HepG2 (cell line): Measurements from ENCODE around the gene PAIP2. TPM values are rescaled to one million over a fixed set of nuclear protein-coding genes. Genes with fewer than 3 reads are reported as not detected.

Experiments used
- ATF1 ChIP-seq: IDR thresholded peaks from 2 replicates; pipeline ENCODE4 v1.6.1; 2016; ENCODE audit warnings: mild to moderate bottlenecking, control low read depth
- CCDC6 ChIP-seq: sonication (generic); formaldehyde crosslinking; IDR thresholded peaks from 2 replicates; pipeline ENCODE4 v1.8.1; 2022; ENCODE audit warnings: mild to moderate bottlenecking, missing genetic modification reagents, moderate library complexity
- GZF1 ChIP-seq: sonication (generic); formaldehyde crosslinking; IDR thresholded peaks from 2 replicates; pipeline ENCODE4 v1.5.1; 2020; ENCODE audit warnings: mild to moderate bottlenecking, missing genetic modification reagents
- KAT8 ChIP-seq: IDR thresholded peaks from 2 replicates; pipeline ENCODE4 v1.6.1; 2016; ENCODE audit warnings: missing genetic modification reagents, missing compliant biosample characterization
- MAFF ChIP-seq: IDR thresholded peaks from 2 replicates; pipeline ENCODE4 v1.6.1; 2011; ENCODE audit warnings: low read depth, low read length, improper control_type of control experiment
- MED13 ChIP-seq: sonication (generic); formaldehyde crosslinking; IDR thresholded peaks from 2 replicates; pipeline ENCODE4 v1.5.0; 2020; ENCODE audit warnings: missing genetic modification reagents
- POLR2AphosphoS5 ChIP-seq: IDR thresholded peaks from 2 replicates; pipeline ENCODE4 v1.6.1; 2012; ENCODE audit warnings: low read depth, low read length
- RCOR2 ChIP-seq: IDR thresholded peaks from 2 replicates; pipeline ENCODE4 v1.6.1; 2016; ENCODE audit warnings: missing biosample characterization, missing genetic modification reagents
- XRCC5 ChIP-seq: fragments of 200-400 bp; formaldehyde crosslinking; optimal IDR thresholded peaks from 2 replicates; pipeline ENCODE3; 2017; ENCODE audit warnings: mild to moderate bottlenecking, low read length
- ZNF12 ChIP-seq: sonication (generic); formaldehyde crosslinking; IDR thresholded peaks from 2 replicates; pipeline ENCODE4 v1.5.0; 2020; ENCODE audit warnings: missing genetic modification reagents
- ZNF550 ChIP-seq: sonication (generic); formaldehyde crosslinking; IDR thresholded peaks from 2 replicates; pipeline ENCODE4 v1.4.0; 2020; ENCODE audit warnings: mild to moderate bottlenecking, missing genetic modification reagents, borderline replicate concordance
- ZNF792 ChIP-seq: IDR thresholded peaks from 2 replicates; pipeline ENCODE4 v1.6.1; 2016
- polyA plus RNA-seq, 8 experiments: library from polyadenylated mRNA; depleted of rRNA in 3 of 8; stranded (reverse) in 7 of 8; unstranded in 1 of 8; fragments of >200 nt; fragmentation: Illumina TruSeq in 4 of 8; extraction: Trizol in 4 of 8; gene quantifications; 2 replicates each; pipeline versions ENCODE4 v1.2.1 to v1.2.3, GENCODE V29; 2011 to 2016; ENCODE audit warnings: low read depth in 4 of 8, missing spikeins in 1 of 8, mixed read lengths in 1 of 8; ENCODE audit not compliant: insufficient read depth in 1 of 8
- total RNA-seq, 5 experiments: library from RNA; depleted of rRNA; stranded (reverse); fragments of >200 nt; fragmentation: Illumina TruSeq; extraction: Trizol; gene quantifications; 2 replicates each; pipeline ENCODE4 v1.2.3, GENCODE V29; 2016; ENCODE audit warnings: low read depth in 1 of 5
- TF ChIP-seq, protein P1 (sequence below), 2 experiments: IDR thresholded peaks; 2 replicates each; pipeline ENCODE4 v1.6.1; 2011 to 2012; ENCODE audit warnings: low read length in 2 of 2, borderline replicate concordance in 1 of 2, low read depth in 1 of 2, mild to moderate bottlenecking in 1 of 2, moderate library complexity in 1 of 2
- TF ChIP-seq, protein P2 (sequence below): sonication (generic); formaldehyde crosslinking; IDR thresholded peaks from 2 replicates; pipeline ENCODE4 v1.9.0; 2022; ENCODE audit warnings: missing genetic modification reagents, mild to moderate bottlenecking, borderline replicate concordance
- TF ChIP-seq, protein P3 (sequence below): sonication (generic); formaldehyde crosslinking; IDR thresholded peaks from 2 replicates; pipeline ENCODE4 v1.4.0; 2020; ENCODE audit warnings: missing genetic modification reagents; ENCODE audit errors: not compliant biosample characterization
- TF ChIP-seq, protein P4 (sequence below): sonication (generic); formaldehyde crosslinking; IDR thresholded peaks from 2 replicates; pipeline ENCODE4 v1.8.0; 2022; ENCODE audit warnings: mild to moderate bottlenecking, missing genetic modification reagents, moderate library complexity
- TF ChIP-seq, protein P5 (sequence below): sonication (generic); formaldehyde crosslinking; IDR thresholded peaks from 2 replicates; pipeline ENCODE4 v1.5.0; 2020; ENCODE audit warnings: mild to moderate bottlenecking, missing genetic modification reagents, borderline replicate concordance
- TF ChIP-seq, protein P6 (sequence below), 2 experiments: fragments of 450-650 bp in 1 of 2; sonication (generic) in 1 of 2; formaldehyde crosslinking; IDR thresholded peaks; 2 replicates each; pipeline versions ENCODE4 v1.5.0 to v1.8.0; 2020 to 2022; ENCODE audit warnings: mild to moderate bottlenecking in 1 of 2, missing genetic modification reagents in 1 of 2

PAIP2 gene
- total and polyA plus RNA-seq, 2 of the 13 experiments (the other 11 are each of a cell fraction or from before 2014, with no cell fraction given): 61.5 to 76.3 TPM

DNA sequence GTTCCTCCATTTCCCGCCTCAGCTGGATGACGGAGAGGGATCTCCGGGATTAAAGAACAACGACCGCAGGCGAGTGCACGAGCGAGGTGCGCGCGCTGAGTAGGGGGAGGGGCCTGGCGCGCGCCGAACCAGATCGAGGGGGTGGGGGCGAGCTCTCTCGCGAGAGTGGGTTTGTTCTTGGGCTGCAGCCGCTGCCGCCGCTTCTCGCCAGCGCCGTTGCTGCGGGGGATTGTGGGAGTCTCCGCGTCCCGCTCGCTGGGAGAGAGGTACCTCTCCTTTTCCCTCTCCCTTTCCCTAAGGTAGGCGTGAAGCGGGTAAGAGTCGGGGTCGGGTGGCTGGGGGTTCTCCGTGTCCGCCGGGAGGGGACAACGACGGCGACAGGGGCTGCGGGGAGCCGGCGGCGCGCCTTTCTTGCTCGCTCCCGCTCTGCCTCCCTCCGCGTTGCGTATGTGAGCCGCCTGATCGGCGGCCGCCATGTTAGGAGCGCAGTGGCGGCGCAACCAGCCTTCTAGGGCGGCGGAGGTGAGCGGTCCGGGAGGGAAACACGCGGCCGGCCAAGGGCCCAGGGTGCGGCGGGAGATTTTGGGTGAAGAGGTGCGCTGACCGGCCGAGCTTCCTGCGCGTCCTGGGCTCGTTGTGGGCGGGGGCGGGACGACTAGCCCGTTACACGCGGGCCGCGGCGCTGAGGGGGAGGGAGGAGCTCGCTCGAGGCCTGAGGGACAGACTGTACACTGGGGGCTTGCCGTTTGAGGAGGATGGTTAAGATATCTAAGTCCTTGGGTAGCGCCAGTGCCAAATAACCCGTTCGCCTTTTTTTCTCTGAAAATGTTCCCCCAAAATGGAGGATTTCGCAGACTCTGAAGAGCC is 47.9 kb upstream of the PAIP2 start, which contains the start of gene MATR3 (continued):
- TF ChIP-seq, protein P1, sequence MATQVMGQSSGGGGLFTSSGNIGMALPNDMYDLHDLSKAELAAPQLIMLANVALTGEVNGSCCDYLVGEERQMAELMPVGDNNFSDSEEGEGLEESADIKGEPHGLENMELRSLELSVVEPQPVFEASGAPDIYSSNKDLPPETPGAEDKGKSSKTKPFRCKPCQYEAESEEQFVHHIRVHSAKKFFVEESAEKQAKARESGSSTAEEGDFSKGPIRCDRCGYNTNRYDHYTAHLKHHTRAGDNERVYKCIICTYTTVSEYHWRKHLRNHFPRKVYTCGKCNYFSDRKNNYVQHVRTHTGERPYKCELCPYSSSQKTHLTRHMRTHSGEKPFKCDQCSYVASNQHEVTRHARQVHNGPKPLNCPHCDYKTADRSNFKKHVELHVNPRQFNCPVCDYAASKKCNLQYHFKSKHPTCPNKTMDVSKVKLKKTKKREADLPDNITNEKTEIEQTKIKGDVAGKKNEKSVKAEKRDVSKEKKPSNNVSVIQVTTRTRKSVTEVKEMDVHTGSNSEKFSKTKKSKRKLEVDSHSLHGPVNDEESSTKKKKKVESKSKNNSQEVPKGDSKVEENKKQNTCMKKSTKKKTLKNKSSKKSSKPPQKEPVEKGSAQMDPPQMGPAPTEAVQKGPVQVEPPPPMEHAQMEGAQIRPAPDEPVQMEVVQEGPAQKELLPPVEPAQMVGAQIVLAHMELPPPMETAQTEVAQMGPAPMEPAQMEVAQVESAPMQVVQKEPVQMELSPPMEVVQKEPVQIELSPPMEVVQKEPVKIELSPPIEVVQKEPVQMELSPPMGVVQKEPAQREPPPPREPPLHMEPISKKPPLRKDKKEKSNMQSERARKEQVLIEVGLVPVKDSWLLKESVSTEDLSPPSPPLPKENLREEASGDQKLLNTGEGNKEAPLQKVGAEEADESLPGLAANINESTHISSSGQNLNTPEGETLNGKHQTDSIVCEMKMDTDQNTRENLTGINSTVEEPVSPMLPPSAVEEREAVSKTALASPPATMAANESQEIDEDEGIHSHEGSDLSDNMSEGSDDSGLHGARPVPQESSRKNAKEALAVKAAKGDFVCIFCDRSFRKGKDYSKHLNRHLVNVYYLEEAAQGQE (IDR thresholded peaks at IDR 0.05; ENCODE audit: borderline replicate concordance in 1 of 2, low read depth in 1 of 2, low read length in 2 of 2): peak in 1 of 2 experiments; percentile 46; a peak in 1 of 4 replicates
- TF ChIP-seq MAFF (no peak; the same call in 1 of the 2 replicates), XRCC5 (no peak), ZNF550 (CRISPR knock-in tag) (no peak), ZNF792 (CRISPR knock-in tag) (peak; percentile 67; the same call in 1 of the 2 replicates), POLR2AphosphoS5 (peak; percentile 95), RCOR2 (CRISPR knock-in tag) (0 out of 2 replicates have a peak, but pooled peaks have one; percentile 48), ATF1 (no peak), KAT8 (CRISPR knock-in tag) (peak; percentile 87), CCDC6 (peak; percentile 76; the same call in 1 of the 2 replicates), GZF1 (CRISPR knock-in tag) (no peak), MED13 (CRISPR knock-in tag) (peak; percentile 67; the same call in 1 of the 2 replicates), ZNF12 (CRISPR knock-in tag) (peak; percentile 44; the same call in 1 of the 2 replicates)
- TF ChIP-seq, protein P2, sequence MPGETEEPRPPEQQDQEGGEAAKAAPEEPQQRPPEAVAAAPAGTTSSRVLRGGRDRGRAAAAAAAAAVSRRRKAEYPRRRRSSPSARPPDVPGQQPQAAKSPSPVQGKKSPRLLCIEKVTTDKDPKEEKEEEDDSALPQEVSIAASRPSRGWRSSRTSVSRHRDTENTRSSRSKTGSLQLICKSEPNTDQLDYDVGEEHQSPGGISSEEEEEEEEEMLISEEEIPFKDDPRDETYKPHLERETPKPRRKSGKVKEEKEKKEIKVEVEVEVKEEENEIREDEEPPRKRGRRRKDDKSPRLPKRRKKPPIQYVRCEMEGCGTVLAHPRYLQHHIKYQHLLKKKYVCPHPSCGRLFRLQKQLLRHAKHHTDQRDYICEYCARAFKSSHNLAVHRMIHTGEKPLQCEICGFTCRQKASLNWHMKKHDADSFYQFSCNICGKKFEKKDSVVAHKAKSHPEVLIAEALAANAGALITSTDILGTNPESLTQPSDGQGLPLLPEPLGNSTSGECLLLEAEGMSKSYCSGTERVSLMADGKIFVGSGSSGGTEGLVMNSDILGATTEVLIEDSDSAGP (CRISPR knock-in tag): peak; percentile 73; the same call in 1 of the 2 replicates
- TF ChIP-seq, protein P3, sequence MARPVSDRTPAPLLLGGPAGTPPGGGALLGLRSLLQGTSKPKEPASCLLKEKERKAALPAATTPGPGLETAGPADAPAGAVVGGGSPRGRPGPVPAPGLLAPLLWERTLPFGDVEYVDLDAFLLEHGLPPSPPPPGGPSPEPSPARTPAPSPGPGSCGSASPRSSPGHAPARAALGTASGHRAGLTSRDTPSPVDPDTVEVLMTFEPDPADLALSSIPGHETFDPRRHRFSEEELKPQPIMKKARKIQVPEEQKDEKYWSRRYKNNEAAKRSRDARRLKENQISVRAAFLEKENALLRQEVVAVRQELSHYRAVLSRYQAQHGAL (CRISPR knock-in tag): peak; percentile 38
- TF ChIP-seq, protein P4, sequence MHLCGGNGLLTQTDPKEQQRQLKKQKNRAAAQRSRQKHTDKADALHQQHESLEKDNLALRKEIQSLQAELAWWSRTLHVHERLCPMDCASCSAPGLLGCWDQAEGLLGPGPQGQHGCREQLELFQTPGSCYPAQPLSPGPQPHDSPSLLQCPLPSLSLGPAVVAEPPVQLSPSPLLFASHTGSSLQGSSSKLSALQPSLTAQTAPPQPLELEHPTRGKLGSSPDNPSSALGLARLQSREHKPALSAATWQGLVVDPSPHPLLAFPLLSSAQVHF (CRISPR knock-in tag): peak; percentile 75
- TF ChIP-seq, protein P5, sequence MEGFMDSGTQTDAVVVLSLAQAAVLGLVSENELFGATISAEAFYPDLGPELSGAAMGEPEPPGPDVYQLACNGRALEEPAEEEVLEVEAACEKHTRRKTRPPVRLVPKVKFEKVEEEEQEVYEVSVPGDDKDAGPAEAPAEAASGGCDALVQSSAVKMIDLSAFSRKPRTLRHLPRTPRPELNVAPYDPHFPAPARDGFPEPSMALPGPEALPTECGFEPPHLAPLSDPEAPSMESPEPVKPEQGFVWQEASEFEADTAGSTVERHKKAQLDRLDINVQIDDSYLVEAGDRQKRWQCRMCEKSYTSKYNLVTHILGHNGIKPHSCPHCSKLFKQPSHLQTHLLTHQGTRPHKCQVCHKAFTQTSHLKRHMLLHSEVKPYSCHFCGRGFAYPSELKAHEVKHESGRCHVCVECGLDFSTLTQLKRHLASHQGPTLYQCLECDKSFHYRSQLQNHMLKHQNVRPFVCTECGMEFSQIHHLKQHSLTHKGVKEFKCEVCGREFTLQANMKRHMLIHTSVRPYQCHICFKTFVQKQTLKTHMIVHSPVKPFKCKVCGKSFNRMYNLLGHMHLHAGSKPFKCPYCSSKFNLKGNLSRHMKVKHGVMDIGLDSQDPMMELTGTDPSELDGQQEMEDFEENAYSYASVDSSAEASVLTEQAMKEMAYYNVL (CRISPR knock-in tag): peak; percentile 76
- TF ChIP-seq, protein P6, sequence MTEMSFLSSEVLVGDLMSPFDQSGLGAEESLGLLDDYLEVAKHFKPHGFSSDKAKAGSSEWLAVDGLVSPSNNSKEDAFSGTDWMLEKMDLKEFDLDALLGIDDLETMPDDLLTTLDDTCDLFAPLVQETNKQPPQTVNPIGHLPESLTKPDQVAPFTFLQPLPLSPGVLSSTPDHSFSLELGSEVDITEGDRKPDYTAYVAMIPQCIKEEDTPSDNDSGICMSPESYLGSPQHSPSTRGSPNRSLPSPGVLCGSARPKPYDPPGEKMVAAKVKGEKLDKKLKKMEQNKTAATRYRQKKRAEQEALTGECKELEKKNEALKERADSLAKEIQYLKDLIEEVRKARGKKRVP (CRISPR knock-in tag; IDR thresholded peaks at IDR 0.05): no peak
